Peyer's patch (tissue), 4 donors: ENCODE data around the gene MAN1C1. TPM values are rescaled to one million over a fixed set of nuclear protein-coding genes. Genes with fewer than 3 reads are reported as not detected.
"Not testable (repeated sequence)": the region's sequence is repeated elsewhere in the genome, so short reads cannot be mapped to it uniquely, and the experiment has no call there.

ENCODE experiments used
- DNase-seq, 3 donors: peaks; one replicate each; pipeline ENCODE4 v3.0.0-alpha.2; 2017 to 2019
- H3K27ac ChIP-seq, 4 donors: fragments of 200-600 bp; sonication (generic); one replicate each; pipeline ENCODE4 v1.5.1; 2016 to 2019
- H3K27me3 ChIP-seq, 2 donors: fragments of 200-600 bp; sonication (generic); one replicate each; pipeline ENCODE4 v1.5.1; 2019
- H3K36me3 ChIP-seq, 3 donors: fragments of 200-600 bp; sonication (generic); one replicate each; pipeline ENCODE4 v1.5.1; 2016 to 2019
- H3K4me1 ChIP-seq, 4 donors: fragments of 200-600 bp; sonication (generic); one replicate each; pipeline ENCODE4 v1.5.1; 2016 to 2019
- H3K4me3 ChIP-seq, 4 donors: fragments of 200-600 bp; sonication (generic); 1 replicate in 3 of 4; 2 replicates in 1 of 4; pipeline ENCODE4 v1.5.1; 2016 to 2019; ENCODE audit warnings: mild to moderate bottlenecking in 1 of 4
- H3K9me3 ChIP-seq, 4 donors: fragments of 200-600 bp; sonication (generic); one replicate each; pipeline ENCODE4 v1.5.1; 2016 to 2019; ENCODE audit warnings: mild to moderate bottlenecking in 1 of 4
- POLR2A ChIP-seq, 2 donors: fragments of 450-650 bp; IDR thresholded peaks; one replicate each; pipeline ENCODE4 v1.5.1; 2017; ENCODE audit warnings: antibody characterized with exemption in 2 of 2, mild to moderate bottlenecking in 2 of 2, moderate library complexity in 2 of 2
- total RNA-seq, 4 donors: library from RNA; depleted of rRNA; stranded (reverse); fragments of >200 nt; gene quantifications; one replicate each; pipeline ENCODE4 v1.1.0, GENCODE V29; 2016
- TF ChIP-seq, protein P1 (sequence below), 6 experiments: fragments of 450-650 bp in 4 of 6; fragments of 200-600 bp in 2 of 6; sonication (generic) in 1 of 6; IDR thresholded peaks; one replicate each; pipeline ENCODE4 v1.5.1; 2017 to 2019; ENCODE audit warnings: antibody characterized with exemption in 6 of 6, mild to moderate bottlenecking in 3 of 6, moderate library complexity in 1 of 6

The MAN1C1 gene
- total RNA-seq, 4 donors from 2014 or later: 2.3 to 10.7 (median 6.7) TPM

GRCh38 chr1:25628741-25629421, 12.3 kb downstream of the MAN1C1 start:
- H3K36me3 ChIP-seq: no peaks in the 10 kb centered on the region
- H3K9me3 ChIP-seq: no peaks in the 10 kb centered on the region
- no peak for DNase-seq
- no peak for TF ChIP-seq POLR2A (IDR thresholded peaks at IDR 0.05)
- TF ChIP-seq, protein P1, sequence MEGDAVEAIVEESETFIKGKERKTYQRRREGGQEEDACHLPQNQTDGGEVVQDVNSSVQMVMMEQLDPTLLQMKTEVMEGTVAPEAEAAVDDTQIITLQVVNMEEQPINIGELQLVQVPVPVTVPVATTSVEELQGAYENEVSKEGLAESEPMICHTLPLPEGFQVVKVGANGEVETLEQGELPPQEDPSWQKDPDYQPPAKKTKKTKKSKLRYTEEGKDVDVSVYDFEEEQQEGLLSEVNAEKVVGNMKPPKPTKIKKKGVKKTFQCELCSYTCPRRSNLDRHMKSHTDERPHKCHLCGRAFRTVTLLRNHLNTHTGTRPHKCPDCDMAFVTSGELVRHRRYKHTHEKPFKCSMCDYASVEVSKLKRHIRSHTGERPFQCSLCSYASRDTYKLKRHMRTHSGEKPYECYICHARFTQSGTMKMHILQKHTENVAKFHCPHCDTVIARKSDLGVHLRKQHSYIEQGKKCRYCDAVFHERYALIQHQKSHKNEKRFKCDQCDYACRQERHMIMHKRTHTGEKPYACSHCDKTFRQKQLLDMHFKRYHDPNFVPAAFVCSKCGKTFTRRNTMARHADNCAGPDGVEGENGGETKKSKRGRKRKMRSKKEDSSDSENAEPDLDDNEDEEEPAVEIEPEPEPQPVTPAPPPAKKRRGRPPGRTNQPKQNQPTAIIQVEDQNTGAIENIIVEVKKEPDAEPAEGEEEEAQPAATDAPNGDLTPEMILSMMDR (IDR thresholded peaks at IDR 0.05): no peak
- H3K27me3 ChIP-seq: no peaks in the 10 kb centered on the region
- H3K4me3 ChIP-seq: no peak overlapping the region
- no peak overlapping the region for H3K27ac ChIP-seq
- H3K4me1 ChIP-seq: peaks cover 0 to 10% (median 0%) of the 10 kb centered on the region in 4 donors

- Histone ChIP-seq H3K4me3 (no peak overlapping the region), H3K4me1 (peaks cover 0 to 10% (median 0%) of the 10 kb centered on the region in 4 donors), H3K27me3 (no peaks in the 10 kb centered on the region), H3K9me3 (no peaks in the 10 kb centered on the region), H3K27ac (no peak overlapping the region), H3K36me3 (no peaks in the 10 kb centered on the region)
- no peak for DNase-seq
- TF ChIP-seq, protein P1 (IDR thresholded peaks at IDR 0.05): no peak
- no peak for TF ChIP-seq POLR2A (IDR thresholded peaks at IDR 0.05)
Measured at GRCh38 chr1:25629836-25630235, 13.2 kb downstream of the MAN1C1 start.

- H3K27ac ChIP-seq: peak overlapping the region; percentile 18 to 65 (median 38)
- TF ChIP-seq POLR2A (IDR thresholded peaks at IDR 0.05): no peak
- TF ChIP-seq, protein P1 (IDR thresholded peaks at IDR 0.05): no peak
- H3K9me3 ChIP-seq: peaks cover 0 to 4% (median 0%) of the 10 kb centered on the region in 4 donors
- peak overlapping the region in 2 of 4 donors; percentile 29 to 32 for H3K4me3 ChIP-seq
- H3K4me1 ChIP-seq: peaks cover 0 to 10% (median 0%) of the 10 kb centered on the region in 4 donors
- no peaks in the 10 kb centered on the region for H3K27me3 ChIP-seq
- no peaks in the 10 kb centered on the region for H3K36me3 ChIP-seq
- DNase-seq: no peak
Measured at GRCh38 chr1:25631750-25632485, 15.3 kb downstream of the MAN1C1 start.

GRCh38 chr1:25634066-25634465, 17.5 kb downstream of the MAN1C1 start:
- TF ChIP-seq, protein P1 (IDR thresholded peaks at IDR 0.05): no peak
- Histone ChIP-seq H3K4me3 (no peak overlapping the region), H3K4me1 (peaks cover 0 to 8% (median 0%) of the 10 kb centered on the region in 4 donors), H3K27ac (no peak overlapping the region), H3K9me3 (peaks cover 0 to 7% (median 0%) of the 10 kb centered on the region in 4 donors), H3K36me3 (no peaks in the 10 kb centered on the region), H3K27me3 (no peaks in the 10 kb centered on the region)
- no peak for DNase-seq

GRCh38 chr1:25634896-25635295, 18.3 kb downstream of the MAN1C1 start:
- Histone ChIP-seq H3K4me3 (no peak overlapping the region), H3K4me1 (peaks cover 0 to under 1% (median 0%) of the 10 kb centered on the region in 4 donors), H3K27me3 (no peaks in the 10 kb centered on the region), H3K9me3 (peaks cover 0 to 7% (median 0%) of the 10 kb centered on the region in 4 donors), H3K36me3 (no peaks in the 10 kb centered on the region), H3K27ac (no peak overlapping the region)
- no peak for DNase-seq
- no peak for TF ChIP-seq POLR2A (IDR thresholded peaks at IDR 0.05)
- TF ChIP-seq, protein P1 (IDR thresholded peaks at IDR 0.05): no peak

DNA sequence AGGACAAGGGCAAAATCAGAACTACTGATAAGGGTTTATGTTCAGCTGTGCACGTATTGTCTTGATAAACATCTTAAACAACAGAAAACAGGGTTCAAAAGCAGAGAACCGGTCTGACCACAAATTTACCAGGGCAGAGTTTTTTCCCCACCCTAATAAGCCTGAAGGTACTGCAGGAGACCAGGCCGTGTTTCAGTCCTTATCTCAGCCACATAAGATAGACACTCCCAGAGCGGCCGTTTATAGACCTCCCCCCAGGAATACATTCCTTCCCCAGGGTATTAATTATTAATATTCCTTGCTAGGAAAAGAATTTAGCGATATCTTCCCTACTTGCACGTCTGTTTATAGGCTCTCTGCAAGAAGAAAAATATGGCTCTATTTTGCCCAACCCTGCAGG, 19.6 kb downstream of the MAN1C1 start:
- H3K4me3 ChIP-seq, DNase-seq, H3K9me3 ChIP-seq, H3K4me1 ChIP-seq, H3K27me3 ChIP-seq, H3K27ac ChIP-seq, H3K36me3 ChIP-seq: not testable (repeated sequence)
